ENCODE measurements around the gene MSI2.

The MSI2 gene

DNA sequence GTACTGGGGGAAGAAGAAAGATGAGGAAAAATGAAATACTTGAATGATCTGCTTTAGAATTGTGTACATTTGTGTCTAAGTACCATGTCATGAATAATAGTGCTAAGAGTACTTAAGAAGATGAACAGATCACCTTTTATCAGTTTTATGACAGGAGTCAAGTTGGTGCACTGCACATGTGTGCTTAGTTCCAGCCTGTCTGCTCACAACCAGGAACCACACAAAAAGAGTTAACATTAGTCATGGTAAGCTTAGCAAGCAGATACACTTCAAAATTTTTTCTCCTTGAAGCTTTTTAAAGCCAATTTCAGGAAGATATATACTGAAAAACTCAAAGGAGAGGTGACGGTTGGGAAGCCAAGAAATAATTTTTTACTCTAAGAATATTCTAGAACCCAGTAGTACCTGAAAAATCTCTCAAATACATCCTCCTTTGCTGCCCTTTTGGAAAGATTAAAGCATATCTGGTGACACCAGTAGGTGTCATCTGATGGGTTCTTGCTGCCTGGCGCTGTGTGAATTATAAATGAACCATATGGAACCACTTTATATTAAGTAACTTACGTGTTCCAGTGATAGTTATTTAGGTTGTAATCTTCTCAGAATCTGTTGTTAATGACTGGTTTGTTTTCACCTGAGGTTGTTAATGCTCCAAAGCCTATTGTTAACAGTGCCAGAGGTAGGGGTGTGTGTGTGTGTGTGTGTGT lies 93.4 kb downstream of the MSI2 start:
- Histone ChIP-seq H3K9me3 (ENCODE audit: control insufficient read depth, low read length) (no peaks in the 10 kb centered on the region), H3K27me3 (ENCODE audit: control insufficient read depth, insufficient read depth, low read length) (no peaks in the 10 kb centered on the region), H3K9ac (ENCODE audit: low read length) (no peak overlapping the region), H3K4me3 (ENCODE audit: low read length) (no peak overlapping the region), H3K36me3 (ENCODE audit: control insufficient read depth, insufficient read depth, low read length) (no peaks in the 10 kb centered on the region), H3K4me1 (ENCODE audit: control insufficient read depth, insufficient read depth, low read length) (no peaks in the 10 kb centered on the region)

DNA sequence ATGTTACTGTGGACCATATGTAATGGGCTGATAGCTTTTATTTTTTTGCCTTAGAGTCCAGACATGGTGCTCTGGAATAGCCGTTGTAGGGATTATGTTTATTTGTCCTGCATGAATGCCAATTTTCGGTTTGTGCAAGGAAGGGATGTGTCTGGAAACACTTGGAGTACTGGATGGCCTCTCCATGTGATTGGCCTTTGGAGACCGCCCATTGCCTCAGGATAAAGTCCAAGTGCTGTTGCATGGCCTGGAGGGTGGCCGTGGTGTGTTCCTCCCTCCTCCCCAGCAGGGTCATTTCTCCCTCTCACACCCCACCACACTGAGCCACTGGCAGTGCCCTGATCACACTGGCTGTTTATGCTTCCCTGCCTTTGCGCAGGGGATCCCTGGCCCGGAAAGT lies 93.9 kb downstream of the MSI2 start:
- no peak overlapping the region for H3K9ac ChIP-seq (ENCODE audit: low read length)
- H3K36me3 ChIP-seq (ENCODE audit: control insufficient read depth, insufficient read depth, low read length): no peaks in the 10 kb centered on the region
- H3K27me3 ChIP-seq (ENCODE audit: control insufficient read depth, insufficient read depth, low read length): no peaks in the 10 kb centered on the region
- no peaks in the 10 kb centered on the region for H3K9me3 ChIP-seq (ENCODE audit: control insufficient read depth, low read length)
- H3K4me3 ChIP-seq (ENCODE audit: low read length): no peak overlapping the region
- H3K4me1 ChIP-seq (ENCODE audit: control insufficient read depth, insufficient read depth, low read length): no peaks in the 10 kb centered on the region

DNA sequence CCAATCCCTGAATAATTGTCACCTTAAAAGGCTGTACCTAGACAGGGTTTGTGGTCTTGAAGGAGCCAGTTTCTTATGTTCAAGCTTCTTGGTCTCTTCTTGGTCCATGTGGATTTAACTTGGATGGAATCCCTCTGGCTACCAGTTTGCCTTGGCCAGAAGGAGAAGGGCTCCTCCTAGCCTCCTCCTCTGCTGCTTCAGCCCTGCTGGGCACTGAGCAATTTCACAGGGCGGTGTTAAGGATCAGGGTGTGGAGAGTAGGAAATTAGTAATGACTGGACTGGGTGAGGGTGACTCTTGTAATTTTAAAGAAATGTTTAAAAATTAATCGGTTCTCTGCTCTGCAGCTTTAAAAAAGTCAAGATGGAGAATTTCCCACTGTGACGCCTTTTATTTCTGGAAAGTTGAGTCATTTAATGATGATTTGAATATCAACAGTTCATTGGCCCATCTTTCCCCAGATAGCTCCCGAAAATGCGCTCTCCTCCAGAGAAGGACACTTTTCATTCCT lies 96.4 kb downstream of the MSI2 start:
- H3K4me1 ChIP-seq (ENCODE audit: control insufficient read depth, insufficient read depth, low read length): peaks cover 16% of the 10 kb centered on the region

DNA sequence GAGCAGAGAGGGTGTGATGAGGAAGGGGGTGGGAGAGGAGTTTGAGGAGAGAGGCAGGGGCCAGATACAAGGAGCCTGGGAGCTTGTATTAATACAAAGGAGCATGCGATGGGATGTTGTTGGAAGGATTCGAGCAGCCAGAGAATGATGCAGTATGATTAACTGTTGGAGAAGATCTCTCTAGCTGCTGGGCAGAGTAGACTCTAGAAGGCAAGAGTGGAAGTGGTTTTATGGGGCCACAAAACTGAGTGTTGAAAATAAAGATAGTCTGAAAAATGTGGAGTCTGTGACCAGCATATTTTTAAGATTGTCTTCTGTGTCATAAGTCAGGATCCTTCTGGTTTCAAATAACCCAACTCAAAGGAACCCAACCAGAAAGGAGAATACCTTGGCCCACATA lies 98.3 kb downstream of the MSI2 start:
- Histone ChIP-seq H3K36me3 (ENCODE audit: control insufficient read depth, insufficient read depth, low read length) (no peaks in the 10 kb centered on the region), H3K9me3 (ENCODE audit: control insufficient read depth, low read length) (no peaks in the 10 kb centered on the region), H3K4me1 (ENCODE audit: control insufficient read depth, insufficient read depth, low read length) (peaks cover 22% of the 10 kb centered on the region), H3K27me3 (ENCODE audit: control insufficient read depth, insufficient read depth, low read length) (no peaks in the 10 kb centered on the region), H3K4me3 (ENCODE audit: low read length) (no peak overlapping the region), H3K9ac (ENCODE audit: low read length) (no peak overlapping the region)

More for the DNA sequence above, 96.4 kb downstream of the MSI2 start:
- H3K9me3 ChIP-seq (ENCODE audit: control insufficient read depth, low read length): no peaks in the 10 kb centered on the region
- no peaks in the 10 kb centered on the region for H3K27me3 ChIP-seq (ENCODE audit: control insufficient read depth, insufficient read depth, low read length)
- no peaks in the 10 kb centered on the region for H3K36me3 ChIP-seq (ENCODE audit: control insufficient read depth, insufficient read depth, low read length)
- no peak overlapping the region for H3K9ac ChIP-seq (ENCODE audit: low read length)
- H3K4me3 ChIP-seq (ENCODE audit: low read length): no peak overlapping the region

GRCh38 chr17:57355090-57355859 lies 99.0 kb downstream of the MSI2 start:
- no peaks in the 10 kb centered on the region for H3K27me3 ChIP-seq (ENCODE audit: control insufficient read depth, insufficient read depth, low read length)
- no peaks in the 10 kb centered on the region for H3K36me3 ChIP-seq (ENCODE audit: control insufficient read depth, insufficient read depth, low read length)
- no peak overlapping the region for H3K9ac ChIP-seq (ENCODE audit: low read length)
- peaks cover 22% of the 10 kb centered on the region for H3K4me1 ChIP-seq (ENCODE audit: control insufficient read depth, insufficient read depth, low read length)
- no peaks in the 10 kb centered on the region for H3K9me3 ChIP-seq (ENCODE audit: control insufficient read depth, low read length)
- no peak overlapping the region for H3K4me3 ChIP-seq (ENCODE audit: low read length)

- peaks cover 22% of the 10 kb centered on the region for H3K4me1 ChIP-seq (ENCODE audit: control insufficient read depth, insufficient read depth, low read length)
- no peaks in the 10 kb centered on the region for H3K27me3 ChIP-seq (ENCODE audit: control insufficient read depth, insufficient read depth, low read length)
- no peaks in the 10 kb centered on the region for H3K9me3 ChIP-seq (ENCODE audit: control insufficient read depth, low read length)
- no peak overlapping the region for H3K9ac ChIP-seq (ENCODE audit: low read length)
- no peak overlapping the region for H3K4me3 ChIP-seq (ENCODE audit: low read length)
- H3K36me3 ChIP-seq (ENCODE audit: control insufficient read depth, insufficient read depth, low read length): no peaks in the 10 kb centered on the region
These were observed 99.9 kb downstream of the MSI2 start for GRCh38 chr17:57356153-57356718.

- Histone ChIP-seq H3K4me1 (ENCODE audit: control insufficient read depth, insufficient read depth, low read length) (peaks cover 22% of the 10 kb centered on the region), H3K36me3 (ENCODE audit: control insufficient read depth, insufficient read depth, low read length) (no peaks in the 10 kb centered on the region), H3K9me3 (ENCODE audit: control insufficient read depth, low read length) (no peaks in the 10 kb centered on the region), H3K27me3 (ENCODE audit: control insufficient read depth, insufficient read depth, low read length) (no peaks in the 10 kb centered on the region), H3K4me3 (ENCODE audit: low read length) (no peak overlapping the region), H3K9ac (ENCODE audit: low read length) (peak overlapping the region; percentile 53)
These were observed 100.5 kb downstream of the MSI2 start for GRCh38 chr17:57356719-57357391.

DNA sequence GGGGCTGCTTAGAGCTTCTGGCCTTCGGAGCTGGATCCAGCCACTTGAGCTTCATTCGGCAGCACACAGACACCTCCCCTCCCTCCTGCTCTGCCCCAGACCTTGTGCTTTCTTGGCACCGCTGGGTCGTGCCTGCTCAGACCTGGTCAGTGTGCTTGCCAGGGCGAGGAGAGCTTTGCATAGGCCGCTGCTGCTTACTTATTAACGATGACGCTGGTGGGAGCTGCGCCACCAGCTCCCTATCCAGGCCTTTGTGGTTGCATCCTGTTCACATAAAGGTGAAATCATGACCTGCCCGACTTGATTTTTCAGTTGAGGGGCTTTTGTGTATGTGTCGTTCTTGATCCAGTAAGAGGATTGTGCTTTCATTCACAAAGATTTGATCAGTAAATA lies 101.1 kb downstream of the MSI2 start:
- Histone ChIP-seq H3K4me3 (ENCODE audit: low read length) (no peak overlapping the region), H3K36me3 (ENCODE audit: control insufficient read depth, insufficient read depth, low read length) (no peaks in the 10 kb centered on the region), H3K4me1 (ENCODE audit: control insufficient read depth, insufficient read depth, low read length) (peaks cover 22% of the 10 kb centered on the region), H3K27me3 (ENCODE audit: control insufficient read depth, insufficient read depth, low read length) (no peaks in the 10 kb centered on the region), H3K9ac (ENCODE audit: low read length) (peak overlapping the region; percentile 53), H3K9me3 (ENCODE audit: control insufficient read depth, low read length) (no peaks in the 10 kb centered on the region)

- Histone ChIP-seq H3K9ac (ENCODE audit: low read length) (no peak overlapping the region), H3K4me1 (ENCODE audit: control insufficient read depth, insufficient read depth, low read length) (peaks cover 22% of the 10 kb centered on the region), H3K9me3 (ENCODE audit: control insufficient read depth, low read length) (no peaks in the 10 kb centered on the region), H3K4me3 (ENCODE audit: low read length) (no peak overlapping the region), H3K27me3 (ENCODE audit: control insufficient read depth, insufficient read depth, low read length) (no peaks in the 10 kb centered on the region), H3K36me3 (ENCODE audit: control insufficient read depth, insufficient read depth, low read length) (no peaks in the 10 kb centered on the region)
These were observed 101.6 kb downstream of the MSI2 start for GRCh38 chr17:57357830-57358430.

DNA sequence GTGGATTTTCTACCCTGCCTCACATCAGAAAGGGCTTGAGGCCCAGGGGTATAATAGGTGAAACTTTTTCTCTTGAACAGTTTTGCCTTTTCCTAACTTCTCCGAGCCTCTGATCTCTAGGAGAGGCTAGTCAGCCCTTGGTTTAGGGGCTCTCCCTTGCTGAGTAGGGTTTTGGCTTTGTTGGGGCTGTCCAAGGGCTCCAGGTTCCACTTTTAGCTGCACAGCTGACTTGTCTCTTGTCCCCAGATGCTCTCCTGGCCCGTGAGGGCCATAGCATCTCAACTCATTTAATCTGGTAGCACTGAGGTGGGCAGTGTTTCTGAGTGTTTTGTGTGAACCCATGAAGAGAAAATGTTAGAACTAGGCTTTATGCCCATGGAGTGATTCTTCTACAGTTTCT lies 103.9 kb downstream of the MSI2 start:
- no peaks in the 10 kb centered on the region for H3K36me3 ChIP-seq (ENCODE audit: control insufficient read depth, insufficient read depth, low read length)
- no peaks in the 10 kb centered on the region for H3K27me3 ChIP-seq (ENCODE audit: control insufficient read depth, insufficient read depth, low read length)
- H3K9me3 ChIP-seq (ENCODE audit: control insufficient read depth, low read length): no peaks in the 10 kb centered on the region
- no peak overlapping the region for H3K4me3 ChIP-seq (ENCODE audit: low read length)
- H3K4me1 ChIP-seq (ENCODE audit: control insufficient read depth, insufficient read depth, low read length): peaks cover 22% of the 10 kb centered on the region
- H3K9ac ChIP-seq (ENCODE audit: low read length): no peak overlapping the region

- no peaks in the 10 kb centered on the region for H3K9me3 ChIP-seq (ENCODE audit: control insufficient read depth, low read length)
- no peak overlapping the region for H3K4me3 ChIP-seq (ENCODE audit: low read length)
- H3K27me3 ChIP-seq (ENCODE audit: control insufficient read depth, insufficient read depth, low read length): no peaks in the 10 kb centered on the region
- H3K36me3 ChIP-seq (ENCODE audit: control insufficient read depth, insufficient read depth, low read length): no peaks in the 10 kb centered on the region
- H3K4me1 ChIP-seq (ENCODE audit: control insufficient read depth, insufficient read depth, low read length): peaks cover 25% of the 10 kb centered on the region
- no peak overlapping the region for H3K9ac ChIP-seq (ENCODE audit: low read length)
These were observed 106.7 kb downstream of the MSI2 start for GRCh38 chr17:57362797-57363556.
